NK-92 treated with Interleukin-12 subunit alpha and Interleukin-12 subunit beta, amount 100 ng/mL, for 24 hours (cell line): Measurements from ENCODE around the gene TCF12.
"Not testable (repeated sequence)": the region's sequence is repeated elsewhere in the genome, so short reads cannot be mapped to it uniquely, and the experiment has no call there.

Source experiments
- DNase-seq: peaks from one replicate; lab custom pipeline; 2025; lab: John Stamatoyannopoulos, UW

TCF12 gene

GRCh38 chr15:57135800-57136199 lies 217.4 kb downstream of the TCF12 start:
- DNase-seq = no peak

GRCh38 chr15:57138349-57138788 lies 219.9 kb downstream of the TCF12 start:
- DNase-seq = no peak

- no peak for DNase-seq
Observed at GRCh38 chr15:57143511-57144078, 225.2 kb downstream of the TCF12 start.

- DNase-seq = no peak
Observed at GRCh38 chr15:57144448-57144847, 226.0 kb downstream of the TCF12 start.

- no peak for DNase-seq
Observed at GRCh38 chr15:57146506-57147201, 228.2 kb downstream of the TCF12 start.

GRCh38 chr15:57147621-57148020 lies 229.2 kb downstream of the TCF12 start:
- DNase-seq = no peak

- DNase-seq = no peak
Observed at GRCh38 chr15:57148262-57148661, 229.8 kb downstream of the TCF12 start.

GRCh38 chr15:57149196-57149595 lies 230.8 kb downstream of the TCF12 start:
- DNase-seq = no peak

- DNase-seq = no peak
Observed at GRCh38 chr15:57150066-57150865, 231.8 kb downstream of the TCF12 start.

- DNase-seq = not testable (repeated sequence)
Observed at GRCh38 chr15:57150866-57151203, 232.4 kb downstream of the TCF12 start.

- DNase-seq = no peak
Observed at GRCh38 chr15:57152133-57152532, 233.7 kb downstream of the TCF12 start.

GRCh38 chr15:57152666-57153539 lies 234.5 kb downstream of the TCF12 start:
- no peak for DNase-seq

GRCh38 chr15:57156210-57156884 lies 237.9 kb downstream of the TCF12 start:
- no peak for DNase-seq

- DNase-seq = no peak
Observed at GRCh38 chr15:57158589-57158988, 240.1 kb downstream of the TCF12 start.

GRCh38 chr15:57158997-57159668 lies 240.7 kb downstream of the TCF12 start:
- no peak for DNase-seq

- DNase-seq = no peak
Observed at GRCh38 chr15:57159767-57160166, 241.3 kb downstream of the TCF12 start.

GRCh38 chr15:57160823-57161560 lies 242.5 kb downstream of the TCF12 start:
- no peak for DNase-seq

GRCh38 chr15:57164251-57164650 lies 245.8 kb downstream of the TCF12 start:
- not testable (repeated sequence) for DNase-seq

GRCh38 chr15:57165992-57166391 lies 247.5 kb downstream of the TCF12 start:
- DNase-seq = no peak

- DNase-seq = no peak
Observed at GRCh38 chr15:57167821-57168395, 249.5 kb downstream of the TCF12 start.
